Neural crest cell (in vitro differentiated cells): ENCODE data around the gene ZCCHC2. TPM values are rescaled to one million over a fixed set of nuclear protein-coding genes. Genes with fewer than 3 reads are reported as not detected.

ENCODE experiments used
- DNase-seq: peaks from one replicate; pipeline ENCODE4 v3.0.0; 2021; ENCODE audit warnings: low read depth, mixed read lengths, low spot score
- H3K27ac Mint-ChIP-seq: one replicate; pipeline ENCODE4 v1.8.0; 2021; ENCODE audit warnings: mild to moderate bottlenecking, mixed read lengths; ENCODE audit not compliant: unreplicated experiment
- H3K27me3 Mint-ChIP-seq: 2 replicates; pipeline ENCODE4 v1.8.0; 2021; ENCODE audit warnings: low read depth, mild to moderate bottlenecking, mixed read lengths
- H3K36me3 Mint-ChIP-seq: 2 replicates; pipeline ENCODE4 v1.8.0; 2021; ENCODE audit warnings: low read depth, mild to moderate bottlenecking, mixed read lengths
- H3K4me1 Mint-ChIP-seq: 2 replicates; pipeline ENCODE4 v1.8.0; 2021; ENCODE audit warnings: mixed read lengths
- H3K4me3 Mint-ChIP-seq: one replicate; pipeline ENCODE4 v1.8.0; 2021; ENCODE audit warnings: mild to moderate bottlenecking, mixed read lengths
- H3K9me3 Mint-ChIP-seq: 2 replicates; pipeline ENCODE4 v1.8.0; 2021; ENCODE audit warnings: mixed read lengths
- CTCF ChIP-seq: fragments of 200-600 bp; sonication (generic); conservative IDR thresholded peaks from 2 replicates; pipeline ENCODE4 v1.5.0; 2021; ENCODE audit warnings: antibody characterized with exemption, mild to moderate bottlenecking
- total RNA-seq: library from RNA; stranded (reverse); gene quantifications from 2 replicates; pipeline ENCODE4 v1.2.1, GENCODE V29; 2021

The ZCCHC2 gene
- total RNA-seq, 1 donor from 2014 or later, result 14.7 TPM

- H3K27me3 Mint-ChIP-seq, result no peaks in the 10 kb centered on the region
- H3K36me3 Mint-ChIP-seq, result peaks cover 20% of the 10 kb centered on the region
- H3K27ac Mint-ChIP-seq, result no peak overlapping the region
- H3K9me3 Mint-ChIP-seq, result peaks cover 9% of the 10 kb centered on the region
- no peaks in the 10 kb centered on the region for H3K4me1 Mint-ChIP-seq
- no peak for TF ChIP-seq CTCF
- no peak overlapping the region for H3K4me3 Mint-ChIP-seq
- DNase-seq, result no peak
These were observed 10.3 kb upstream of the ZCCHC2 start for GRCh38 chr18:62512532-62512931.

- Mint-ChIP-seq H3K4me1 (no peaks in the 10 kb centered on the region), H3K36me3 (peaks cover 20% of the 10 kb centered on the region), H3K4me3 (no peak overlapping the region), H3K9me3 (peaks cover 9% of the 10 kb centered on the region), H3K27me3 (no peaks in the 10 kb centered on the region), H3K27ac (no peak overlapping the region)
- TF ChIP-seq CTCF, result no peak
- no peak for DNase-seq
These were observed 9.8 kb upstream of the ZCCHC2 start for GRCh38 chr18:62512996-62513395.

- Mint-ChIP-seq H3K4me3 (no peak overlapping the region), H3K9me3 (peaks cover 9% of the 10 kb centered on the region), H3K27ac (no peak overlapping the region), H3K4me1 (no peaks in the 10 kb centered on the region), H3K27me3 (peaks cover 3% of the 10 kb centered on the region), H3K36me3 (peaks cover 20% of the 10 kb centered on the region)
- no peak for TF ChIP-seq CTCF
- DNase-seq, result no peak
These were observed 8.3 kb upstream of the ZCCHC2 start for GRCh38 chr18:62514570-62514969.

- Mint-ChIP-seq H3K36me3 (peaks cover 20% of the 10 kb centered on the region), H3K9me3 (peaks cover 9% of the 10 kb centered on the region), H3K4me3 (no peak overlapping the region), H3K27ac (no peak overlapping the region), H3K27me3 (peaks cover 20% of the 10 kb centered on the region), H3K4me1 (no peaks in the 10 kb centered on the region)
- no peak for TF ChIP-seq CTCF
- DNase-seq, result no peak
These were observed 6.6 kb upstream of the ZCCHC2 start for GRCh38 chr18:62516242-62516641.

- H3K4me3 Mint-ChIP-seq, result no peak overlapping the region
- peaks cover 4% of the 10 kb centered on the region for H3K36me3 Mint-ChIP-seq
- no peak for DNase-seq
- H3K9me3 Mint-ChIP-seq, result peaks cover 5% of the 10 kb centered on the region
- peaks cover 8% of the 10 kb centered on the region for H3K4me1 Mint-ChIP-seq
- no peak overlapping the region for H3K27ac Mint-ChIP-seq
- no peak for TF ChIP-seq CTCF
- H3K27me3 Mint-ChIP-seq, result peaks cover 28% of the 10 kb centered on the region
These were observed 4.1 kb upstream of the ZCCHC2 start for GRCh38 chr18:62518460-62519375.
